ENCODE data around the gene DEPDC4.
A peak's percentile ranks its signal among the peaks of the same experiment; 100 is the strongest.

DEPDC4 gene

DNA sequence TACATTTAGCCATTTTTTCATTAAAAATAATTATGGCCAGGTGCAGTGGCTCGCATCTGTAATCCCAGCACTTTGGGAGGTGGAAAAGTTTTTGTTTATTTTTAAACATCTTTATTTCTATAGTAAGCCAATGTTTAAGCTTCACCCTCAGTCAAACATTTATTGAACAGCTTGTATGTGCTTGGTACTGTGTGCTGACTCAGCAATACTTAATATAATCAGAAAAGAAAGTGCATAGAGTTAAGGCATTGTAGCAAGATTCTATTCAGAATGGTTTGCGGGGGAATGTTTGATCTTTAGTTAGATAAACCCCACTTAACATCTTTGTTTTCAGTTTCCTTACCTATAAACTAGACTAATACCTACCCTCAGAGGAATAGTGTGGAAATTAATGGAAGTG lies 55.2 kb downstream of the DEPDC4 start:
- no peak for DNase-seq

GRCh38 chr12:100208834-100209233 lies 58.0 kb downstream of the DEPDC4 start:
- DNase-seq = no peak

DNA sequence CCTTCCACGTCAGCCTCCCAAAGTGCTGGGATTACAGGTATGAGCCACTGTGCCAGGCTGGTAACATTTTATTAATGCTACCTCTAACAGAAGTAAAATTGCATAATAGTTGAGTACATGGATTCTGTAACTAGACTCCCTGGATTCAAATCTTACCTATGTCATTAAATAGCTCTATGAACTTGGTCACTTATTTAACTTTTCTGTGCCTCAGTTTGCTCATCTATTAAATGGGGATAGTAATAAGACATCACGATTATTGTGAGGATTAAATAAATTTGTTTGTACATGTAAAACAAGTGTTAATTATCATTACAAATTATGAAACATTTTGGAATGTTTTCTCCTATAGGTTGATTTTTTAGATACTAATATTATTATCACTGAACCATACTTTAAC lies 59.6 kb downstream of the DEPDC4 start:
- DNase-seq = no peak

- DNase-seq = no peak
These were observed 65.1 kb downstream of the DEPDC4 start for GRCh38 chr12:100201604-100202423.

- DNase-seq = peak; percentile 94 to 97 (median 96)
These were observed 66.3 kb downstream of the DEPDC4 start, which contains the start of gene ACTR6 for GRCh38 chr12:100200463-100201181. ACTR6 (plus strand) TSS chr12:100200815; CDS start chr12:100200852, 37 bp downstream.

- DNase-seq = peak; percentile 53 to 77 (median 70)
These were observed 67.3 kb downstream of the DEPDC4 start for GRCh38 chr12:100199347-100200149.

DNA sequence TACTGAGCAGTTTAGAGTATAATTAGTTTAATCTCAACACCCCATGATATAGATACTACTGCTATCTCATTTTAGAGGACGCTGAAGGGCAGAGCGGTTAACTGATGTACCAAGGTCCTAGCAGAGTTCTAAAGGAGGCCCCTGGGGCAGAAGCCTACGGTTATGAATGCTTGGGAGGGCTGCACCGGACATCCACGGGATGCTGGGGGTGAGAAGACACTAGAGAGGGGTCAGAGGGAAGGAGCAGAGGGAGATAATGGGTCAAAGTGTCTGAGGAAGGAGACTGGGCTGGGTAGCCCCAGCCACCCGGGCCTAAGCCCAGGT lies 67.9 kb downstream of the DEPDC4 start:
- peak in 1 of 6 experiments; percentile 17 for DNase-seq

DNA sequence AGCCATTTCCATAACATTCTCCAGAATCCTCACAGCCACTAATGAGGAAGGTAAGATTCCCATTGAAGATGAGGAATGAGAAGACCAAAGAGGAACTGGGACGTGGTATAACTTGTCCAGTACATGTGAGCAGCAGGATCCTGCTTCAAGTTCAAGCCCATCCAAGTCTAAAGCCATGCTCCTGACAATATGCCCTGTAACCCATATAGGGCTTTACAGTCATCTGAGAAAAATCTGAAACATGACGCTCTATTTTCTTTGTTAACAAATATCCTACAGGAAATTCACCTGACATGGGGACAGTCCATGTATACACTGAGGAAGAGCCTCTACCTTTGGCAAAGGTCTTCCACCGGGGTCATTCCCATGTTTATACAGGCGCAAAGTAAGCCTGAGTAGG lies 69.4 kb downstream of the DEPDC4 start:
- DNase-seq = no peak

- no peak for DNase-seq
These were observed 73.8 kb downstream of the DEPDC4 start for GRCh38 chr12:100193085-100193484.

All from stimulated activated naive CD4-positive, alpha-beta T cell (primary cell).